Activated naive CD8-positive, alpha-beta T cell treated with anti-CD3 and anti-CD28 coated beads, Interleukin-2, amount 10 ng/mL, durations not matched to agents 7 days and 5 days (primary cell): ENCODE data around the gene DCUN1D3. TPM values are rescaled to one million over a fixed set of nuclear protein-coding genes. Genes with fewer than 3 reads are reported as not detected.

Source experiments
- ATAC-seq: fragments of 150-1000 bp; cut with Tn5 transposase; one replicate; pipeline ENCODE4 v1.10.0; 2021; ENCODE audit warnings: low read depth, moderate library complexity
- POLR2A ChIA-PET: fragments of 350-600 bp; sonication (Branson Sonifier 250); formaldehyde crosslinking; loops from one replicate; lab custom pipeline; 2021; ENCODE audit warnings: antibody characterized with exemption; lab: Charles Lee
- DNase-seq: peaks from one replicate; pipeline ENCODE4 v3.0.0; 2021
- H3K27ac Mint-ChIP-seq: one replicate; pipeline ENCODE4 v1.8.0; 2022; ENCODE audit warnings: mild to moderate bottlenecking, mixed read lengths
- H3K27me3 Mint-ChIP-seq: one replicate; pipeline ENCODE4 v1.8.0; 2022; ENCODE audit warnings: mild to moderate bottlenecking, moderate library complexity, mixed read lengths
- H3K36me3 Mint-ChIP-seq: one replicate; pipeline ENCODE4 v1.8.0; 2021; ENCODE audit warnings: mild to moderate bottlenecking, mixed read lengths
- H3K4me1 Mint-ChIP-seq: one replicate; pipeline ENCODE4 v1.8.0; 2021; ENCODE audit warnings: mixed read lengths
- H3K4me3 Mint-ChIP-seq: one replicate; pipeline ENCODE4 v1.8.0; 2022; ENCODE audit warnings: mild to moderate bottlenecking, moderate library complexity, mixed read lengths
- H3K9me3 Mint-ChIP-seq: one replicate; pipeline ENCODE4 v1.8.0; 2021; ENCODE audit warnings: mixed read lengths
- total RNA-seq, 2 experiments: library from RNA; stranded (reverse); gene quantifications; one replicate each; pipeline ENCODE4 v1.2.3, GENCODE V29; 2021

The DCUN1D3 gene
- total RNA-seq, 2 experiments from 2014 or later: 12.0 to 13.1 TPM

DNA sequence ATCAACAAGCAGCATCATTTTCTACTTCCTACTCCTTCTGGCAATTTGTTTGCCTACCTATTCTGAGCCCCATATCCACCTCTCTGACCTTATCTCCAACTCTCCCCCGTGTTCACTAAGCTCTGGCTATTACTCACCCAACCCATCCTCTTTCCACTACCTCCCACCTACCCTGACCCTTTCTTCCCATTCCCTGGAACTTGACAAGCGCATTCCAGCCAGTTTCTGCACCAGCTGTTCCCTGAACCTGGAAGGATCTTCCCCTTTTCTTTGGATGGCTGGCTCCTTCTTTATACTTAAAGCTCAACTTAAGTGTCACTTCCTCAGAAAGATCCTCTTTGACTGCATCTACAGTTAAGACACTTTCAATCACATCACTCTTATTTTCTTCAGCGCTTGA is 2.2 kb downstream of the DCUN1D3 start:
- peak overlapping the region; percentile 37 for H3K27ac Mint-ChIP-seq
- no peaks in the 10 kb centered on the region for H3K27me3 Mint-ChIP-seq
- peaks cover 38% of the 10 kb centered on the region for H3K36me3 Mint-ChIP-seq
- H3K9me3 Mint-ChIP-seq: no peaks in the 10 kb centered on the region
- no peak for DNase-seq
- peak overlapping the region; percentile 29 for H3K4me3 Mint-ChIP-seq
- ATAC-seq: no peak
- POLR2A ChIA-PET: no interaction called here
- H3K4me1 Mint-ChIP-seq: peaks cover 49% of the 10 kb centered on the region

DNA sequence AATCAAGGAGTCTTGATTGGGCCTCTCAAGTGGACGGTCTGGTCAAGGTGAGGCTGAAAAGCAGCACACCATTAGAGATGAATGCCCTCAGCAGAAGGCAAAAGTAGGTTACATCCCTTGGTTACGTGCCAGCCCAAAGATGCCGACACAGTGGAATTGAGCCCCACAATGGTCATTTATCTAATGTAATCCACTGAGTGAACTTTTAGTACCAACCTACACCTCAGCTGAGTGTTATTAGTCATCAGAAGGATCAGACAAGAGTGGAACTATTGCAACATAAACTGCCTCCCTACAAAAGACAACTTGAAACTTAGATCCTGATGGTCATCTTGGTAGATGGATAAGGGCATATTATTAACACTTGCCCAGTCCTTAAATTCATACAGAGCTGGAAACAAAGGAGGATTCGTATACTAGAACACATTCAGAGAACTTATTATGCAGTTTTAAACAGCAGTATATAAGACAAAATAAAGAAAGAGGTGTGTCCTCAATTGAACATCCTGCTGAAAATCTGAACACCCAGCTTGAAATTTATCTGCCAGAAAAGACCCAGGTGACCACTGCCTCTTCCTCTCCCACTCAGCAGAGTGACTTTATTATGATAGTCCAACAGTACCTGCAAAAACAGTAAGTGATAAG is 2.8 kb downstream of the DCUN1D3 start:
- POLR2A ChIA-PET: interaction anchor here (0.9 kb wide), 1 partner anchor 50 kb away, joined by 4 read pairs; no protein-coding TSS in a partner anchor
- ATAC-seq (no peak), DNase-seq (no peak)
- Mint-ChIP-seq H3K27ac (no peak overlapping the region), H3K36me3 (peaks cover 38% of the 10 kb centered on the region), H3K9me3 (no peaks in the 10 kb centered on the region), H3K4me1 (peaks cover 45% of the 10 kb centered on the region), H3K4me3 (peak overlapping the region; percentile 29), H3K27me3 (no peaks in the 10 kb centered on the region)

DNA sequence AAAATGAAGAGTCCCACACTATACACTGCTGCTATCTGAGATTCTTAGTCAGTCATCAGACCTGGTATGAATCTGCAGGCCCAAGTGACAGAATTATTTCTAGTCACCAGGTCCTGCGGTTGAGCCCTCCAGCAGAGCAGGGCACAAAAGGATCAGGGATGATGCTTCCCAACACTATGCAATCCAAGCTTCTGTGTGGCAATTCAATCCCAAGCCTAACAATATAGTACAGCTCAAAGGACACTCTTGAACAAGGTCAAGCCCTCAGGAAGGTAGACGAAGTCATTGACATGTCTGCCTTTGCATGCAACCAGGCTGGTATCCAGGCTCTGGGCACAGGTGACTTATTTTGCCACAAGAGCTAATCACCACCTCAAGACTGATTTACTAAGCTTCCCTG is 5.8 kb downstream of the DCUN1D3 start:
- POLR2A ChIA-PET: interaction anchor here (2.0 kb wide), 1 partner anchor 20 kb away, joined by 5 read pairs; no protein-coding TSS in a partner anchor
- no peaks in the 10 kb centered on the region for H3K9me3 Mint-ChIP-seq

DNA sequence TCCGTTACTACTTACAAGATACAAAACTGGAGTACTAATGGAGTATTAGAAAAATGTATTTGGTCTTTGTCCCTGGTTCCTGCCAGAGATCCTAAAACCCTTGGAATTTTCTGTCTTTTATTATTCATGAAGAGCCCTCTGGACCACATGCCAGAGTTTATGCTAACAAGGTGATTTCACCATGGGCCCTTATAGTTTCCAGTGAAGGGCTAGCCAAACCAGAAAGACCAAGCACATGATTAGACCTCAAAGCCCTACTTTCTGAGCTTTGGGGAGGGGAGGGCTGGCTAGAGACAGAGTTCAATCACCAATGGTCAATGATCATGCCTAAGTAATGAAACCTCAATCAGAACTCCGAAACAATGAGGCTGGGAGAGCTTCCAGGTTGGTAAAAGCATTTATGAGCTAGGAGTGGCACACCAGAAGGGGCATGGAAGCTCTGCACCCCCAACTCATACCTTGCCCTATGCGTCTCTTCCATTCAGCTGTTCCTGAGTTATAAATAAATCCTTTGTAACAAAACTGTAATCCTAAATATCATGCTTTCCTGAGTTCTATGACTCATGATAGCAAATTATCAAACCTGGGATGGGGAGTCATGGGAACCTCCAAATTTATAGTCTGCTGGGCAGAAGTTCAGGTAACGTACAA is 10.4 kb downstream of the DCUN1D3 start:
- no peak overlapping the region for H3K4me3 Mint-ChIP-seq
- POLR2A ChIA-PET: interaction anchor here (0.7 kb wide), 1 partner anchor 72 kb away, joined by 3 read pairs; no protein-coding TSS in a partner anchor

More for the DNA sequence above, 5.8 kb downstream of the DCUN1D3 start:
- Mint-ChIP-seq H3K27ac (no peak overlapping the region), H3K27me3 (no peaks in the 10 kb centered on the region), H3K36me3 (peaks cover 40% of the 10 kb centered on the region), H3K4me1 (peaks cover 35% of the 10 kb centered on the region), H3K4me3 (no peak overlapping the region)
- no peak for DNase-seq
- ATAC-seq: no peak

DNA sequence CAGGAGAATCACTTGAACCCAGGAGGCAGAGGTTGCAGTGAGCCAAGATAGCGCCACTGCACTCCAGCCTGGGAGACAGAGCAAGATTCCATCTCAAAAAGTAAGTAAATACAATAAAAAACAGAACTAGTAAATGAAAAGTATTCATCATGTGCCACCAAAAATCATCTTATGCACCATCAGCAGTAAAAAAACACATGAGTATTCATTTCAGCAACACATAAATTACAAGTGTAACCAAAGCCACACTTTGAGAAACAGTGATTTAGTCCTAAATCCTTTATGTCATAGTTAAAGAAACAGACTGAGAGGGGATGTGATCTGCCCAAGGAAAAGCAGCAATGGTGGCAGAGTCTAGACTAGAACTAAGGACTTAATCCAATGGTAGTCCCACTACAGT is 13.0 kb downstream of the DCUN1D3 start:
- H3K27me3 Mint-ChIP-seq: no peaks in the 10 kb centered on the region
- DNase-seq: no peak
- POLR2A ChIA-PET: no interaction called here
- no peaks in the 10 kb centered on the region for H3K9me3 Mint-ChIP-seq
- H3K27ac Mint-ChIP-seq: no peak overlapping the region
- H3K36me3 Mint-ChIP-seq: peaks cover 35% of the 10 kb centered on the region
- H3K4me3 Mint-ChIP-seq: no peak overlapping the region
- no peak for ATAC-seq
- H3K4me1 Mint-ChIP-seq: peaks cover 21% of the 10 kb centered on the region

More for the DNA sequence above, 10.4 kb downstream of the DCUN1D3 start:
- peaks cover 36% of the 10 kb centered on the region for H3K36me3 Mint-ChIP-seq
- H3K27me3 Mint-ChIP-seq: no peaks in the 10 kb centered on the region
- DNase-seq: no peak
- H3K4me1 Mint-ChIP-seq: peaks cover 13% of the 10 kb centered on the region
- ATAC-seq: no peak
- H3K9me3 Mint-ChIP-seq: no peaks in the 10 kb centered on the region
- H3K27ac Mint-ChIP-seq: no peak overlapping the region

DNA sequence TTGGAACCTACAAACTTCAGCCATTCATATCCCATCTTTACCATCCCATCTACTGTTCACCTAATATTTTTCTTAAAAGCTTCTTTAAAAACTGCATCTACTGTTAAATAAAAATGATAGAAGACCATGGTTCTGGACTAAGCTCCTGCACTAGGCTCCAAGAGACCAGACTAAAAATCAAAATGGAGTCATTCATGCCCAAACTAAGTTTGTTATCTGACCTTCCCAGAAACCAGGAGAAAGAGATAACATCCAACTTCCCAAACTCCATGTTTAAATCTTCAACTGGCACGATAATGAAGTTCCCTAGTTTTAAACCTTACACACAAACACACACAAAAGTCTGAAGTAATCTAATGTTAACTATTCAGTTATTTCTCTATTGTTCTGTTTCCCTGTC is 13.8 kb downstream of the DCUN1D3 start:
- POLR2A ChIA-PET: interaction anchor here (1.2 kb wide), 1 partner anchor 34 kb away, joined by 3 read pairs; no protein-coding TSS in a partner anchor
- peaks cover 22% of the 10 kb centered on the region for H3K4me1 Mint-ChIP-seq
- peaks cover 30% of the 10 kb centered on the region for H3K36me3 Mint-ChIP-seq
- no peak overlapping the region for H3K27ac Mint-ChIP-seq
- ATAC-seq (no peak), DNase-seq (no peak)
- H3K27me3 Mint-ChIP-seq: no peaks in the 10 kb centered on the region
- no peak overlapping the region for H3K4me3 Mint-ChIP-seq
- no peaks in the 10 kb centered on the region for H3K9me3 Mint-ChIP-seq

DNA sequence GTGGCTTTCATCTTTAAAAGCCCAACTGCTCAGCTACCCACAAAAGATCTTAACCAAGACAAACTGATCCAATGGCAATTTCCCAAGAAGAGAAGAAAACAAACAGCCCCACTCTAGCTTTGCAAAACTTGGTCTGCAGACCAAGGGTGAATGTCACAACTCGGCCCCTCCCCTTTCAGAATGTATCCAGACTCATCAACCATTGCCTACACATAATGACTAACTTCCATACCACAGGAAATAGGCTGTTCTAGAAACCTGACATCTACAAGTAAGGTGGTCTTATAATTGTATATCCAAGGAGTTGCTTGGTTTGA is 16.0 kb downstream of the DCUN1D3 start:
- DNase-seq (no peak), ATAC-seq (peak; percentile 66)
- Mint-ChIP-seq H3K36me3 (peaks cover 24% of the 10 kb centered on the region), H3K27ac (peak overlapping the region; percentile 49), H3K9me3 (no peaks in the 10 kb centered on the region), H3K4me3 (peak overlapping the region; percentile 18), H3K4me1 (peaks cover 34% of the 10 kb centered on the region), H3K27me3 (no peaks in the 10 kb centered on the region)
- POLR2A ChIA-PET: interaction anchor here (1.3 kb wide), 1 partner anchor 9 kb away, joined by 11 read pairs; no protein-coding TSS in a partner anchor

DNA sequence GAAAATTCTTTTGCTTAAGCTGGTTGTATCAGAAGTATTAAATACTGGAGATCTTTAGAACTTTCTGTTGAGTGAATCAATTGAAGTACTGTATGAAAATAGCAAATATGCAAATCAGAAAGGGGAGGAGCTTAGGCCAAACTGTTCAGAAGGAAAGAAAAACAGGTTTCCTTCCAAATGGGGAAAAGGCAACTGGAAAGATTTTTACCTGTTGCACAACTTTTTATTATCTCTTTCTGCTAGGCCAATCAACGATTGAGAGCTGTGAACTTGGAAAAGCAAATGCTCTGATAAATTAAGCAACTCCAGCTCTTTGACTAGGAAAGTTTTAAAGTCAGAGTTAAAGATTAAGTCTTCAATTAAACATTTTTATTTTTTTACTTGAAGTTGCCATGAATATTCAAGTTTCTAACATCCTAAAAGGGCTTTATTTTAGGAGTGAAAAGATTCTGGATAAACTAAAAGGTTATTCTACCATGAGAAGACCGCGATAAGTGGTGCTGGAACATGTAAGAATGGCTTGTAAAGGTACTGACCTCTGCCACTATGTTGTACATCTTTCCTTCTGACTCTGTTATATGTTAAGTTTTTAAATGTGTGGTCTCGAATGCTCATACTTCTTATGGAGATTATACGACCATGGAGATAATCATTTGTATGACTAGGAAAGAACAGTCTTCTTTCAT is 16.5 kb downstream of the DCUN1D3 start:
- H3K27ac Mint-ChIP-seq: peak overlapping the region; percentile 49
- H3K27me3 Mint-ChIP-seq: no peaks in the 10 kb centered on the region
- peak overlapping the region; percentile 18 for H3K4me3 Mint-ChIP-seq
- POLR2A ChIA-PET: interaction anchor here (1.3 kb wide), 1 partner anchor 9 kb away, joined by 11 read pairs; no protein-coding TSS in a partner anchor
- H3K36me3 Mint-ChIP-seq: peaks cover 24% of the 10 kb centered on the region
- no peak for DNase-seq
- ATAC-seq: peak; percentile 14
- peaks cover 35% of the 10 kb centered on the region for H3K4me1 Mint-ChIP-seq
- H3K9me3 Mint-ChIP-seq: no peaks in the 10 kb centered on the region

DNA sequence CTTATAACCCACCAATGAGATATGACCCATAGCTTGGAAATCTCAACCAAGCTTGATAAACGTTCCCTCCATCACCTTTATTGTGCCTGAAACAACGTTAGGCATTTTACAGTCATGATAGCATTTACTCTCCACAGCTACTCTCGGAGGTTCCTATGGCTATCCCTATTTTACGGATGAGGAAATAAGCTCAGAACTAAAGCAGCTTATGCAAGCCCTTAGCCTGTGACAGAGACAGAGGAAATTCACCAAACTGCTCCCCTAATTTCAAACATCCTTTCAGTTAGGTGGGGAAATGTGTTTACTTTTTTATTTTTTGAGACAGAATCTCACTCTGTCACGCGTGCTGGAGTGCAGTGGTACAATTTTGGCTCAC is 18.7 kb downstream of the DCUN1D3 start:
- Mint-ChIP-seq H3K9me3 (peaks cover 1% of the 10 kb centered on the region), H3K36me3 (peaks cover 31% of the 10 kb centered on the region), H3K27ac (no peak overlapping the region), H3K27me3 (no peaks in the 10 kb centered on the region), H3K4me1 (peaks cover 42% of the 10 kb centered on the region), H3K4me3 (no peak overlapping the region)
- DNase-seq (no peak), ATAC-seq (no peak)
- POLR2A ChIA-PET: interaction anchor here (2.0 kb wide), 1 partner anchor 19 kb away, joined by 5 read pairs; the partner anchor contains the start of genes DCUN1D3 and LYRM1

DNA sequence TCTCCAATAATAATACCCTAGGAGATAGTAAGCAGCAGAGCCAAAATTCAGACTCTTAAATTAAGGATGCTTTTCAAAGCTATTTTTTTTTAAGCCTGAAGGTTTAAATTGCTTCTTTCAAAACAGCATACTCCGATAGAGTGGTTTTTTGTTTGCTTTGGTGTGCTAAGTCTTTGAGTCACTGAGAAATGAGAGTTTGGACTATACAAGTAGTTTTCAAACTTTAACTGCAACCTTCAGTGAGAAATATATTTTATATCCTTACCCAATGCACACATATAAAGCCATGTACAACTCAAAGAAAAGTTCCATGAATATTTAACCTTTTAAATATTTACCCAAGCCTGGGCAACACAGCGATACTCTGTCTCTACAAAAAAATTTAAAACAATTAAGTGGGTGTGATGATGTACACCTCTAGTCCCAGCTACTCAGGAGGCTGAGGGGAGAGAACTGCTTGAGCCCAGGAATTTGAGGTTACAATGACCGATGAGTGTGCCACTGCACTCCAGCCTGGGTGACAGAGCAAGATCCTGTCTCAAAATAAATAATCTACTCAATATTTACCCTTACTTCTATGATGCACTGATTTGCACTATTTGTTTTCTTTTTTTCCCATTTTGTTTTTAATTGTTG is 19.2 kb downstream of the DCUN1D3 start:
- DNase-seq (no peak), ATAC-seq (no peak)
- POLR2A ChIA-PET: interaction anchor here (2.0 kb wide), 1 partner anchor 19 kb away, joined by 5 read pairs; the partner anchor contains the start of genes DCUN1D3 and LYRM1
- Mint-ChIP-seq H3K27ac (no peak overlapping the region), H3K4me1 (peaks cover 47% of the 10 kb centered on the region), H3K9me3 (peaks cover 1% of the 10 kb centered on the region), H3K4me3 (no peak overlapping the region), H3K36me3 (peaks cover 32% of the 10 kb centered on the region), H3K27me3 (no peaks in the 10 kb centered on the region)

DNA sequence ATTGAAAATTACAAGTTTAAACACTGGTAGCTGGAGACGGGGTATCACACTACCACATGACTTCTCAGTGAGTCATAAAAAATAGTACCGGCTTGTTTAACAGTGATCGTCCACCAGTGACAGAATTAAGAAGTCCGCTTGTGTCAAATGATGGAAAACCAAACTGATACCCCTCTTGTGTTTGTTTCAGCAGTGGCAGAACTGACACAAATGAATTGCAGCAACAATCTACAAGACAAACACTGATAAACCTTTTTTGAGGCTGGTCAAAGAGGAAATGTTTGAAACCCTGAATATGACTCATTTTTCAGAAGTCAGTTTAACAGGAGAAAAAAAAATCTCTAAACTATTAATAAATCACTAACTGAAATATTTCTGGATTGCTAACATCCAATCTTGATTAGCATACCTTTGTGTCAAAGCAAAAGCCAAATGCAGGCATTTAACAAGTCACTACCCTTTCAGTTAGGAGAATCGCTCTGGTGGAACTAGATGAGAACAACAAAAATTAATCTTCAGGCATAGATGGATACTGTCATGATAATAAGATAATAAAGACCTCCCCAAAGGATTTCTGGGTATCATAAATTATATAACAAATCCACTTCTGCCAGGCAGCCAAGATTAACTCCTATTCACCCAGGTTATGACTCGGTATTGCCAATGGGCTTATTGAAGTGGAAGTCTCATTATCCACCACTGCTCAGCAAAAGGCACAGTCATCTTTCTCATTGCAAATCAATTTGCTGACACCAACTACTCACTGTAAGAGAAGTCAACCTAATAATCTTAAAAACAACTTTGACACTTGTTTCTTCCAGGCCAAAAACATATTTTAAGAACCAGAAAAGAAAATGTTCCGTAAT is 20.8 kb downstream of the DCUN1D3 start:
- Mint-ChIP-seq H3K36me3 (peaks cover 23% of the 10 kb centered on the region), H3K9me3 (peaks cover 1% of the 10 kb centered on the region), H3K27me3 (no peaks in the 10 kb centered on the region), H3K27ac (no peak overlapping the region), H3K4me1 (peaks cover 52% of the 10 kb centered on the region), H3K4me3 (no peak overlapping the region)
- ATAC-seq (no peak), DNase-seq (no peak)
- POLR2A ChIA-PET: no interaction called here

DNA sequence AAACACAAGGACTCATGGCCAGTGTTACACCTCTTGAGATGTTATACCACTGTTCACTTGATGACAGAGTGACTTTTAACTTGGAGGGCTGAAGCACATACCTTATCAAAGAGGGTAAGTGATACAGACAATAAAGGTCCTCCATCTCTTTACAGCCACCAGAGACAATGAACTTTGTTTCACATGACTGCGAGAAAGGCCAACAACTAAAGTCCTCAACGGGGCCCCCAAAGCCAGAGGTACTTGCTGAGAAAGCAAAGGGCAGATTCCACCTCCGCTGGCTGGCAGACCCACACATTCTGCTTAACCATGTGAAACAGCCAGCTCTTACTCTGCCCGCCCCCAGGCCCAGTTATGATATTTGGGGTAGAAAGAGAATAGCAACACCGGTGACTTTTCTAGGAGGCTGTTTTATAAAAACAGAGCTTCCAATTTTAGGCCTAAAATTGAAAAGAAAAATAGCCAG is 21.4 kb downstream of the DCUN1D3 start:
- no peak for DNase-seq
- H3K9me3 Mint-ChIP-seq: peaks cover 1% of the 10 kb centered on the region
- ATAC-seq: no peak
- H3K4me1 Mint-ChIP-seq: peaks cover 53% of the 10 kb centered on the region
- POLR2A ChIA-PET: interaction anchor here (1.5 kb wide), 1 partner anchor 22 kb away, joined by 8 read pairs; the partner anchor contains the start of genes DCUN1D3 and LYRM1
- no peak overlapping the region for H3K27ac Mint-ChIP-seq
- H3K4me3 Mint-ChIP-seq: no peak overlapping the region
- H3K36me3 Mint-ChIP-seq: peaks cover 18% of the 10 kb centered on the region
- H3K27me3 Mint-ChIP-seq: no peaks in the 10 kb centered on the region
